Thyroid gland (tissue), 4 donors: ENCODE data around the gene TDRD9.

Source experiments
- CTCF ChIP-seq, 6 experiments: fragments of 200-600 bp in 3 of 6; fragments of 450-650 bp in 3 of 6; sonication (generic) in 3 of 6; IDR thresholded peaks; one replicate each; pipeline ENCODE4 v1.5.1; 2016 to 2019; ENCODE audit warnings: antibody characterized with exemption in 6 of 6, mild to moderate bottlenecking in 2 of 6, inconsistent platforms in 1 of 6, moderate library complexity in 1 of 6
- POLR2A ChIP-seq, 2 donors: fragments of 450-650 bp; IDR thresholded peaks; one replicate each; pipeline ENCODE4 v1.6.1; 2017; ENCODE audit warnings: antibody characterized with exemption in 2 of 2, mild to moderate bottlenecking in 2 of 2, moderate library complexity in 1 of 2

- TF ChIP-seq POLR2A (IDR thresholded peaks at IDR 0.05) (no peak), CTCF (IDR thresholded peaks at IDR 0.05) (no peak)
Measured at GRCh38 chr14:104019806-104020205, 91.5 kb downstream of the TDRD9 start.
